ENCODE results near the gene NHLRC3. TPM values are rescaled to one million over a fixed set of nuclear protein-coding genes. Genes with fewer than 3 reads are reported as not detected.

The NHLRC3 gene
- total RNA-seq, 2 experiments from 2014 or later = 28.6 to 35.4 TPM

DNA sequence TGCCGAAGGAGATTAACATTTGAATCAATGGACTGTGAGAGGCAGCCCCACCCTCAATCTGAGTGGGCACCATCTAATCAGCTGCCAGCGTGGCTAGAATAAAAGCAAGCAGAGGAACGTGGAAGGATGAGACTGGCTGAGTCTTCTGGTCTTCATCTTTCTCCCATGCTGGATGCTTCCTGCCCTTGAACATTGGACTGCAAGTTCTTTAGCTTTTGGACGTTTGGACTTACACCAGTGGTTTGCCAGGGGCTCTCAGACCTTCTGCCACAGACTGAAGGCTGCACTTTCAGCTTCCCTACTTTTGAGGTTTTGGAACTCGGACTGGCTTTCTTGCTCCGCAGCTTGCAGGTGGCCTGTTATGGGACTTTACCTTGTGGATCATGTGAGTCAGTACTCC is 14.7 kb downstream of the NHLRC3 start:
- no TSS peak for BruUV-seq (replicated peaks)
- peaks cover 44% of the 10 kb centered on the region for H3K36me3 ChIP-seq (ENCODE audit: insufficient read depth, low read length)
- 0 out of 2 replicates have a peak, but pooled peaks cover 12% of the 10 kb centered on the region for H3K9me3 ChIP-seq (ENCODE audit: low read length)
- no peak overlapping the region for H3K27ac ChIP-seq (ENCODE audit: low read depth, low read length, poor library complexity, severe bottlenecking)
- H3K4me1 ChIP-seq (ENCODE audit: insufficient read depth, low read length, poor library complexity, severe bottlenecking) = no peaks in the 10 kb centered on the region
- no peaks in the 10 kb centered on the region for H3K9me2 ChIP-seq (ENCODE audit: insufficient read depth, low read length)
- H2AFZ ChIP-seq (ENCODE audit: low read length) = no peak overlapping the region
- TF ChIP-seq EZH2phosphoT487 (IDR thresholded peaks at IDR 0.05; ENCODE audit: borderline replicate concordance, low read depth, low read length) = no peak
- TF ChIP-seq, protein P1, sequence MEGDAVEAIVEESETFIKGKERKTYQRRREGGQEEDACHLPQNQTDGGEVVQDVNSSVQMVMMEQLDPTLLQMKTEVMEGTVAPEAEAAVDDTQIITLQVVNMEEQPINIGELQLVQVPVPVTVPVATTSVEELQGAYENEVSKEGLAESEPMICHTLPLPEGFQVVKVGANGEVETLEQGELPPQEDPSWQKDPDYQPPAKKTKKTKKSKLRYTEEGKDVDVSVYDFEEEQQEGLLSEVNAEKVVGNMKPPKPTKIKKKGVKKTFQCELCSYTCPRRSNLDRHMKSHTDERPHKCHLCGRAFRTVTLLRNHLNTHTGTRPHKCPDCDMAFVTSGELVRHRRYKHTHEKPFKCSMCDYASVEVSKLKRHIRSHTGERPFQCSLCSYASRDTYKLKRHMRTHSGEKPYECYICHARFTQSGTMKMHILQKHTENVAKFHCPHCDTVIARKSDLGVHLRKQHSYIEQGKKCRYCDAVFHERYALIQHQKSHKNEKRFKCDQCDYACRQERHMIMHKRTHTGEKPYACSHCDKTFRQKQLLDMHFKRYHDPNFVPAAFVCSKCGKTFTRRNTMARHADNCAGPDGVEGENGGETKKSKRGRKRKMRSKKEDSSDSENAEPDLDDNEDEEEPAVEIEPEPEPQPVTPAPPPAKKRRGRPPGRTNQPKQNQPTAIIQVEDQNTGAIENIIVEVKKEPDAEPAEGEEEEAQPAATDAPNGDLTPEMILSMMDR (conservative IDR thresholded peaks at IDR 0.05; ENCODE audit: low read length) = no peak
- intact Hi-C loops (cut with micrococcal nuclease; ENCODE audit: unreplicated experiment) = no loop called here
- ChIA-PET POLR2A (interaction anchor here (0.6 kb wide), 1 partner anchor 379 kb away, joined by 3 read pairs; no protein-coding TSS in a partner anchor), CTCF (ENCODE audit: unreplicated experiment) (no interaction called here)
- H4K20me1 ChIP-seq (ENCODE audit: insufficient read depth, low read length) = no peaks in the 10 kb centered on the region
- H3K4me2 ChIP-seq (ENCODE audit: low read length) = no peak overlapping the region
- no peak for DNase-seq (ENCODE audit: low spot score)
- no peak overlapping the region for H3K4me3 ChIP-seq (ENCODE audit: low read depth, low read length, poor library complexity, severe bottlenecking)
- no peaks in the 10 kb centered on the region for H3K79me2 ChIP-seq (ENCODE audit: insufficient read depth, low read depth, low read length)

DNA sequence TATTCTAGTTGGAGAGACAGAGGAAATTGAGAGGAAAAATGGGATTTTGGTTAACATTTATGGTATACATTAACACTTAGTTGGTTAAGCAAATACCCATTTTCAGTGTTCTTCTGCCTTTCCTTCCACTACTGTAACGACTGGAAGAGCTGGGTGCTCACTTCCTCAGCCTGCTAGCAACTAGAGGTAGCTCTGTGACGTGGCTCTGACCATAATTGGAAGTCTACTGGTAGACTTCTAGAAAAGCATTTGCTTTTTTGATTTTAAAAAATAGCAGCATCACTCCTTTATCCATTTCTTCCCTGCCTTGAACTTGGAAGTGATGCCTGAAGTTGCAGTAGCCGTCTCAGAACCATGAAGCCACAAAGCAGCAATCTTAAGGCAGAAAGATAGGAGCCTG is 15.9 kb downstream of the NHLRC3 start:
- no peaks in the 10 kb centered on the region for H3K9me2 ChIP-seq (ENCODE audit: insufficient read depth, low read length)
- POLR2A ChIA-PET = no interaction called here
- CTCF ChIA-PET (ENCODE audit: unreplicated experiment) = no interaction called here

DNA sequence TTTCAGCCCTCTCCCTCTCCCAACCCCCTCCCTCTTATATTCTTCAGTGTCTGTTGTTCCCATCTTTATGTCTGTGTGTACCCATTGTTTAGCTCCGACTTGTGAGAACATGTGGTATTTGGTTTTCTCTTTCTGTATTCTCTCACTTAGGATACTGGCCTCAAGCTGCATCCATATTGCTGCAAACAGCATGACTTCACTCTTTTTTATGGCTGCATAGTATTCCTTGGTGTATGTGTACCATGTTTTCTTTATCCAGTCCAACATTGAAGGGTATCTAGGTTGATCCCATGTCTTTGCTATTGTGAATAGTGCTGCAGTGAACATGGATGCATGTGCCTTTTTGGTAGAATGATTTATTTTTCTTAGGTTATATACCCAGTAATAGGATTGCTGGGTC is 17.8 kb downstream of the NHLRC3 start:
- BruUV-seq (replicated peaks) = no TSS peak
- H3K4me3 ChIP-seq (ENCODE audit: low read depth, low read length, poor library complexity, severe bottlenecking) = no peak overlapping the region
- CTCF ChIA-PET (ENCODE audit: unreplicated experiment) = no interaction called here

More for the DNA sequence above, 15.9 kb downstream of the NHLRC3 start:
- intact Hi-C loops (cut with micrococcal nuclease; ENCODE audit: unreplicated experiment) = no loop called here
- H2AFZ ChIP-seq (ENCODE audit: low read length) = no peak overlapping the region
- BruUV-seq (replicated peaks) = no TSS peak
- DNase-seq (ENCODE audit: low spot score) = no peak
- H3K9me3 ChIP-seq (ENCODE audit: low read length) = 0 out of 2 replicates have a peak, but pooled peaks cover 15% of the 10 kb centered on the region
- peaks cover 35% of the 10 kb centered on the region for H3K36me3 ChIP-seq (ENCODE audit: insufficient read depth, low read length)
- no peaks in the 10 kb centered on the region for H3K4me1 ChIP-seq (ENCODE audit: insufficient read depth, low read length, poor library complexity, severe bottlenecking)
- no peaks in the 10 kb centered on the region for H3K79me2 ChIP-seq (ENCODE audit: insufficient read depth, low read depth, low read length)
- no peaks in the 10 kb centered on the region for H4K20me1 ChIP-seq (ENCODE audit: insufficient read depth, low read length)
- no peak overlapping the region for H3K4me3 ChIP-seq (ENCODE audit: low read depth, low read length, poor library complexity, severe bottlenecking)
- H3K4me2 ChIP-seq (ENCODE audit: low read length) = no peak overlapping the region
- TF ChIP-seq EZH2phosphoT487 (IDR thresholded peaks at IDR 0.05; ENCODE audit: borderline replicate concordance, low read depth, low read length) = no peak
- TF ChIP-seq, protein P1 (conservative IDR thresholded peaks at IDR 0.05; ENCODE audit: low read length) = no peak
- no peak overlapping the region for H3K27ac ChIP-seq (ENCODE audit: low read depth, low read length, poor library complexity, severe bottlenecking)

More for the DNA sequence above, 17.8 kb downstream of the NHLRC3 start:
- no peak overlapping the region for H3K4me2 ChIP-seq (ENCODE audit: low read length)
- H3K27ac ChIP-seq (ENCODE audit: low read depth, low read length, poor library complexity, severe bottlenecking) = no peak overlapping the region
- TF ChIP-seq, protein P1 (conservative IDR thresholded peaks at IDR 0.05; ENCODE audit: low read length) = no peak
- intact Hi-C loops (cut with micrococcal nuclease; ENCODE audit: unreplicated experiment) = no loop called here
- no peak overlapping the region for H2AFZ ChIP-seq (ENCODE audit: low read length)
- no peaks in the 10 kb centered on the region for H3K9me2 ChIP-seq (ENCODE audit: insufficient read depth, low read length)
- peaks cover 11% of the 10 kb centered on the region for H3K4me1 ChIP-seq (ENCODE audit: insufficient read depth, low read length, poor library complexity, severe bottlenecking)
- no peaks in the 10 kb centered on the region for H3K79me2 ChIP-seq (ENCODE audit: insufficient read depth, low read depth, low read length)
- DNase-seq (ENCODE audit: low spot score) = no peak
- POLR2A ChIA-PET = interaction anchor here (1.2 to 1.4 kb wide), 2 partner anchors 170 to 190 kb away, joined by 3 to 4 read pairs; no protein-coding TSS in a partner anchor
- no peaks in the 10 kb centered on the region for H4K20me1 ChIP-seq (ENCODE audit: insufficient read depth, low read length)
- 0 out of 2 replicates have a peak, but pooled peaks cover 15% of the 10 kb centered on the region for H3K9me3 ChIP-seq (ENCODE audit: low read length)
- H3K36me3 ChIP-seq (ENCODE audit: insufficient read depth, low read length) = peaks cover 35% of the 10 kb centered on the region

Data from OCI-LY7 (cell line).